ENCODE results near the gene TFAP2A. TPM values are rescaled to one million over a fixed set of nuclear protein-coding genes. Genes with fewer than 3 reads are reported as not detected.

Gene TFAP2A
- total and polyA plus RNA-seq, 12 donors: 0.12 to 0.95 (median 0.20) TPM; not detected in 2

- intact Hi-C loops (cut with DNase I): no loop called here
- Histone ChIP-seq H3K36me3 (no peaks in the 10 kb centered on the region), H3K4me3 (no peak overlapping the region), H3K27me3 (peaks cover 8 to 100% (median 100%) of the 10 kb centered on the region in 7 donors), H3K9me3 (peaks cover 0 to 7% (median 0%) of the 10 kb centered on the region in 11 donors), H3K27ac (no peak overlapping the region), H3K4me1 (no peaks in the 10 kb centered on the region)
- TF ChIP-seq CTCF (IDR thresholded peaks at IDR 0.05): no peak
- DNase-seq (no peak), ATAC-seq (no peak)
- 15 to 16% methylated on average over 28 of the region's 28 CpGs for WGBS, 2 donors
Observed at GRCh38 chr6:10397756-10398445, 17.0 kb downstream of the TFAP2A start.

- peaks cover 0 to 7% (median 0%) of the 10 kb centered on the region in 11 donors for H3K9me3 ChIP-seq
- H3K27me3 ChIP-seq: peaks cover 13 to 100% (median 100%) of the 10 kb centered on the region in 7 donors
- no peak for TF ChIP-seq CTCF (IDR thresholded peaks at IDR 0.05)
- H3K27ac ChIP-seq: no peak overlapping the region
- peak overlapping the region in 1 of 10 donors; percentile 9 for H3K4me3 ChIP-seq
- intact Hi-C loops (cut with DNase I): no loop called here
- no peaks in the 10 kb centered on the region for H3K36me3 ChIP-seq
- no peaks in the 10 kb centered on the region for H3K4me1 ChIP-seq
- ATAC-seq: no peak
- DNase-seq: no peak
- WGBS, 2 donors: 44 to 49% methylated on average over 3 of the region's 3 CpGs
Observed at GRCh38 chr6:10396785-10397184, 18.1 kb downstream of the TFAP2A start.

GRCh38 chr6:10395704-10396546 is 18.9 kb downstream of the TFAP2A start:
- no peaks in the 10 kb centered on the region for H3K36me3 ChIP-seq
- peaks cover 0 to 7% (median 0%) of the 10 kb centered on the region in 11 donors for H3K9me3 ChIP-seq
- intact Hi-C loops (cut with DNase I): no loop called here
- DNase-seq (no peak), ATAC-seq (no peak)
- WGBS, 2 donors: 7 to 8% methylated on average over 14 of the region's 14 CpGs
- H3K4me3 ChIP-seq: no peak overlapping the region
- no peaks in the 10 kb centered on the region for H3K4me1 ChIP-seq
- peaks cover 22 to 100% (median 100%) of the 10 kb centered on the region in 7 donors for H3K27me3 ChIP-seq
- H3K27ac ChIP-seq: no peak overlapping the region
- no peak for TF ChIP-seq CTCF (IDR thresholded peaks at IDR 0.05)

GRCh38 chr6:10395171-10395703 is 19.6 kb downstream of the TFAP2A start:
- intact Hi-C loops (cut with DNase I): no loop called here
- Histone ChIP-seq H3K36me3 (no peaks in the 10 kb centered on the region), H3K4me3 (no peak overlapping the region), H3K9me3 (peaks cover 0 to 7% (median 0%) of the 10 kb centered on the region in 11 donors), H3K4me1 (no peaks in the 10 kb centered on the region), H3K27me3 (peaks cover 26 to 100% (median 100%) of the 10 kb centered on the region in 7 donors), H3K27ac (no peak overlapping the region)
- ATAC-seq (no peak), DNase-seq (no peak)
- WGBS, 2 donors: 4% methylated on average over 8 of the region's 8 CpGs
- TF ChIP-seq CTCF (IDR thresholded peaks at IDR 0.05): no peak

All from heart right ventricle (tissue), 16 donors.